ENCODE data around the gene DENND1C. TPM values are rescaled to one million over a fixed set of nuclear protein-coding genes. Genes with fewer than 3 reads are reported as not detected.

DENND1C gene
- total RNA-seq (2014; rRNA removed; shearing (Covaris generic)): not detected in 2 replicates
- polyA plus RNA-seq (2015; cell fraction: cytosol; rRNA removed): 0.06 TPM in 1 of 2 replicates, not detected in the other
- polyA plus RNA-seq (2015; cell fraction: nucleus; rRNA removed): 0.07 TPM in 1 of 2 replicates, not detected in the other

- in situ Hi-C loops (cut with HindIII; ENCODE audit: low pct_unique_long_range_greater_than_20kb, low sequenced_read_pairs): no loop called here
- peak; percentile 59 for DNase-seq (ENCODE audit: low read depth, low spot score)
Measured at GRCh38 chr19:6481541-6482342, at the start of gene DENND1C. Gene DENND1C, minus strand, starts transcription at chr19:6481787. Its CDS starts 92 bp downstream, at chr19:6481695.

GRCh38 chr19:6530386-6531162 is 49.0 kb upstream of the DENND1C start, which contains the start of gene TNFSF9:
Gene TNFSF9, plus strand, starts transcription at chr19:6531026. Its CDS starts 11 bp downstream, at chr19:6531037.
- in situ Hi-C loops (cut with HindIII; ENCODE audit: low pct_unique_long_range_greater_than_20kb, low sequenced_read_pairs): no loop called here
- peak; percentile 87 for DNase-seq (ENCODE audit: low read depth, low spot score)

- DNase-seq (ENCODE audit: low read depth, low spot score): no peak
- in situ Hi-C loops (cut with HindIII; ENCODE audit: low pct_unique_long_range_greater_than_20kb, low sequenced_read_pairs): no loop called here
Measured at GRCh38 chr19:6529937-6530385, 48.4 kb upstream of the DENND1C start.

GRCh38 chr19:6529351-6529750 is 47.8 kb upstream of the DENND1C start:
- in situ Hi-C loops (cut with HindIII; ENCODE audit: low pct_unique_long_range_greater_than_20kb, low sequenced_read_pairs): no loop called here
- DNase-seq (ENCODE audit: low read depth, low spot score): no peak

- peak; percentile 86 for DNase-seq (ENCODE audit: low read depth, low spot score)
- in situ Hi-C loops (cut with HindIII; ENCODE audit: low pct_unique_long_range_greater_than_20kb, low sequenced_read_pairs): no loop called here
Measured at GRCh38 chr19:6528544-6529121, 47.0 kb upstream of the DENND1C start.

- peak; percentile 77 for DNase-seq (ENCODE audit: low read depth, low spot score)
- in situ Hi-C loops (cut with HindIII; ENCODE audit: low pct_unique_long_range_greater_than_20kb, low sequenced_read_pairs): no loop called here
Measured at GRCh38 chr19:6527893-6528543, 46.4 kb upstream of the DENND1C start.

GRCh38 chr19:6524311-6524710 is 42.7 kb upstream of the DENND1C start:
- DNase-seq (ENCODE audit: low read depth, low spot score): no peak
- in situ Hi-C loops (cut with HindIII; ENCODE audit: low pct_unique_long_range_greater_than_20kb, low sequenced_read_pairs): no loop called here

GRCh38 chr19:6522712-6523111 is 41.1 kb upstream of the DENND1C start:
- in situ Hi-C loops (cut with HindIII; ENCODE audit: low pct_unique_long_range_greater_than_20kb, low sequenced_read_pairs): no loop called here
- no peak for DNase-seq (ENCODE audit: low read depth, low spot score)

GRCh38 chr19:6521718-6522646 is 40.4 kb upstream of the DENND1C start:
- in situ Hi-C loops (cut with HindIII; ENCODE audit: low pct_unique_long_range_greater_than_20kb, low sequenced_read_pairs): no loop called here
- DNase-seq (ENCODE audit: low read depth, low spot score): no peak

GRCh38 chr19:6519289-6519688 is 37.7 kb upstream of the DENND1C start:
- no peak for DNase-seq (ENCODE audit: low read depth, low spot score)
- in situ Hi-C loops (cut with HindIII; ENCODE audit: low pct_unique_long_range_greater_than_20kb, low sequenced_read_pairs): no loop called here

- DNase-seq (ENCODE audit: low read depth, low spot score): no peak
- in situ Hi-C loops (cut with HindIII; ENCODE audit: low pct_unique_long_range_greater_than_20kb, low sequenced_read_pairs): no loop called here
Measured at GRCh38 chr19:6518145-6518911, 36.7 kb upstream of the DENND1C start.

- in situ Hi-C loops (cut with HindIII; ENCODE audit: low pct_unique_long_range_greater_than_20kb, low sequenced_read_pairs): no loop called here
- peak; percentile 87 for DNase-seq (ENCODE audit: low read depth, low spot score)
Measured at GRCh38 chr19:6516659-6517291, 35.2 kb upstream of the DENND1C start.

GRCh38 chr19:6516018-6516658 is 34.6 kb upstream of the DENND1C start:
- in situ Hi-C loops (cut with HindIII; ENCODE audit: low pct_unique_long_range_greater_than_20kb, low sequenced_read_pairs): no loop called here
- peak; percentile 97 for DNase-seq (ENCODE audit: low read depth, low spot score)

- in situ Hi-C loops (cut with HindIII; ENCODE audit: low pct_unique_long_range_greater_than_20kb, low sequenced_read_pairs): no loop called here
- DNase-seq (ENCODE audit: low read depth, low spot score): no peak
Measured at GRCh38 chr19:6514926-6515544, 33.4 kb upstream of the DENND1C start.

GRCh38 chr19:6514089-6514488 is 32.5 kb upstream of the DENND1C start:
- no peak for DNase-seq (ENCODE audit: low read depth, low spot score)
- in situ Hi-C loops (cut with HindIII; ENCODE audit: low pct_unique_long_range_greater_than_20kb, low sequenced_read_pairs): no loop called here
